HG03521 (cell line): ENCODE data around the gene SCAMP3.
"Not testable (repeated sequence)": the region's sequence is repeated elsewhere in the genome, so short reads cannot be mapped to it uniquely, and the experiment has no call there.

ENCODE experiments used
- ATAC-seq: cut with Tn5 transposase; IDR thresholded peaks from one replicate; pipeline ENCODE4 v1.9.1; 2021; ENCODE audit warnings: mild to moderate bottlenecking, moderate library complexity; ENCODE audit not compliant: unreplicated experiment

SCAMP3 gene

DNA sequence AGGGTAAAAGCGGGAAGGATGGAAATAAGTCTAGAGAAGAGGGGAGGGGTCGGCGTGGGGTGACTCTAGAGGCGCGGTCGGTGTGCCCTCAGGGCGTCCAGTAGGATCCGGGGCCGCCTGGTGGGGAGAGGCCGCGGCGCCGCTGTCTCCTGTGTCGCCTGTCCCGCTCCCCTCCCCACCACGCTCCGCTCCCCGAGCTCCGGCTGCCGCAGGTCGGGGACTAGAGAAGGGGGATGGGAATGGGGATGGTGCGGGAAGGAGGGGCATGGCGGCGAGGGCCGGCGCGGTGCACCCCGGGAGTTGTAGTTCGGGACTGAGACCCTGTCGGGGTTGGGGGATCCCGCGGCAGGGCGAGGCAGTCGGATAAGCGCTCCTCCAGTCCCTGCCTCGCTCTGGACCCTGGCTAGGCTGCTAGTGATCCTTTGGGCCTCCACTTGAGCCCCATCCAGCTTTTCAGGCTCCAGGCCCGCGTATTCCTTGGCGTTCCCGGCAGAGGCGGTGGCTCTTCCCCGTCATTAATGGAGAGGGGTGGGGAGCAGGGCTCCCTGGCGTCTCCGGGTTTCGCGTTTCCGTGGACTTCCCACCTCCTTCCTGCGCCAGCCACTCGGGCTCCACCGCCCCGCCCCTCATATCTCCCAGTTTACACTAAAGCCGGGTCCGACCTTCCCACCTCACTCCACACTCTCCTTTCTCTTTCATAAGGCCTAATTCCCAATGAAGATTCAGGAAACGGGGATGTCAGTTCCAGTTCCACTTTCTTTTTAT, 6.7 kb downstream of the SCAMP3 start, which contains the start of gene ENTREP3:
Gene ENTREP3 (minus strand): TSS at position 241 of the 765 bp plus-strand sequence. CDS start 606 bp downstream, outside the sequence.
- ATAC-seq: peak; percentile 66

DNA sequence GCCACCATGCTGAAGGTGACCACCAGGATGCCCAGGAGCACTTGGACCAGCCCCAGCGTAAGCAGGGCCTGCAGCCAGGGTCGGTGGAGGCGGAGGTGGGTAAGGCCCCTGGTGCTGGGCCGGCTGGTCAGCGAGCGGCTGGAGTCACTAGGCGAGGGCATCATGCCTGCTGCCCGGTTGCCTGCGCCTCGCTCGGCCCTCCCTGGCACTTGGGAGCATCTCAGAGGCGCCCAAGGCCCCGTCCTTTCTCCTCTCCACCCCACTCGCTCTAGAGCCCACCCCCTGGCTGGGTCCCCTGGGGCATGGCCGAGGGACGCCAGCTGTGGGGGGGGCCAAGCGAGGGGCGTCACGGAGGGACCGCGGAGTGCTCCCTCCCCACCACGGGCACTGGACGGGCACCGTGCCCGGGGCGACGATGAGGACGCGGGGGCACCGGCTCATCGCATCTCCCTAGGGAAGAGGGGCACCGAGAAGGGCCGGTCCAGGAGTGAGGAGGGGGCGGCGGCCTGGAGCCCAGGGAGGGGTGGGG, 7.4 kb downstream of the SCAMP3 start:
- no peak for ATAC-seq

DNA sequence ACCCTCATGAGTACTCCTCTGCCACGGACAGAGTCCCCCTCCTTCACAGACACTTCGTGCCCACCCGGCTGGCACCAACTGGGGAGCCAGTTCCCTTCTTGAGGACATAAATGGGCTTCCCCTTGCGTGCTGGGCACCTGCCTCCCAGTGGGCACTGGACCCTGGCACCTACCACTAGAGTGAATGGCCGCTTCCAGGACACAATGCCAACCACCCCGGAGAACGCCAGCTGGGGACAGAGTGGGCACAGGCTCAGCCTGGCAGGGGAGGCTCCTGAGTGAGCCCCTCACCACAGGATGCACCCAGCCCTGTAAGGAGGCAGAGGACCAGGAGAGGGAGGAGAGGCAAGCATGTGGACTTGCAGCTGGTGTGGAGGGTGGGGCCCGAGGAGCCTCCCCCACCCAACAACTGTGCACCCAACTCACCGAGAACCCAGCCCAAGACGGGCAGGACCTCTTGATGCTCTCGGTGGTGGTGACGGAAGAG, 7.9 kb downstream of the SCAMP3 start:
- ATAC-seq: no peak

DNA sequence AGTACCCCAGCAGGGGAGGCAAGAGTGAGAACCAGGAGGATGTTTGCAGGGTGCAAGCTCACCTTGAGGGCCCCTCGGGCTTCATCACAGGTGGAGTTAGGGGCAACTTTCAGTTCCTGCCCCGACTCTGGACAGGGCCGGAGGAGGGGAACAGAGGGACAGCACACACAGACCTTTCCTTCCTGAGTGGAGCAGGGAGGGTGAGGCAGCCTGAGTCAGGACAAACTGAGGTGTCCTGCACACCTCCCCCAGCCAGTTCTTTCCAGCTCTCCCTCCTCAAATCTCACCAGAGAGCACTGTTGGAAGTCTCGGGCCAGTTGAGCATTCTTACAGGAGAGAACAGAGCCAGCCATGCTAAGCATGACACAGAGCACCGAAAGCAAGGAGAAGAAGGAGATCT, 8.4 kb downstream of the SCAMP3 start:
- ATAC-seq: no peak

DNA sequence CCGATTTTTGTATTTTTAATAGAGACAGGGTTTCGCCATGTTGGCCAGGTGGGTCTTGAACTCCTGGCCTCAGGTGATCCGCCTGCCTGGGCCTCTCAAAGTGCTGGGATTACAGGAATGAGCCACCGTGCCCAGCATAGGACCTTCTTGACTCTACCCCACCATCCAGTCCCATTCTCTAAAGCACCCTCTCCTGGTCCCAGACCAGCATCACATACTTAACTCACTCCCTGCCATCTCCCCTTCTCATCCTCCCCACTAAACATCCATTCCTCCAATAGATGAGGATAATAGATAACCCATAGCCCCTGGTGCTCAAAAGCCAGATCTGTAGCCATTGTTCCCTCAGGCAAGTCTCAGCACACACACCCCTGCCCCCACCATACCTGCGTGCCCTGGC, 9.0 kb downstream of the SCAMP3 start:
- ATAC-seq: no peak

DNA sequence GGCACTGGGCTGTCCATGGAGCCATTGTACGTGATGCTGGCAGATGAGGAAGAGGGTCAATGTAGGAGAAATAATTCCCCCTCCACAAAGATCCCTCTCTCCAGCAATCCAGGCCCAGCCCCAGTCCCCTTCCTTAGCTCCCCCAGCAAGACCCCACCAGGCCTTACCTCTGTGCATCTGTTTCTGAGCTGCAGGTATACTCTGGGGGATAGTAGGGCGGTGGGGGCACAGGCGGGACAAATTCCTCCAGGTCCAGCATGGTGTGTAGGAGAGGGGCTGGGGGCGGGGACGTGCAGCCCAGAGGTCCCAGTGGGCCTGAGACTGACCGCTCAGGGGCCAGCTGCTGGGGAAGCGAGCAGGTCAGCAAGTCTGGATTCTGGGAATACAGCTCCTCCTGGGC, 10.6 kb downstream of the SCAMP3 start:
- no peak for ATAC-seq

DNA sequence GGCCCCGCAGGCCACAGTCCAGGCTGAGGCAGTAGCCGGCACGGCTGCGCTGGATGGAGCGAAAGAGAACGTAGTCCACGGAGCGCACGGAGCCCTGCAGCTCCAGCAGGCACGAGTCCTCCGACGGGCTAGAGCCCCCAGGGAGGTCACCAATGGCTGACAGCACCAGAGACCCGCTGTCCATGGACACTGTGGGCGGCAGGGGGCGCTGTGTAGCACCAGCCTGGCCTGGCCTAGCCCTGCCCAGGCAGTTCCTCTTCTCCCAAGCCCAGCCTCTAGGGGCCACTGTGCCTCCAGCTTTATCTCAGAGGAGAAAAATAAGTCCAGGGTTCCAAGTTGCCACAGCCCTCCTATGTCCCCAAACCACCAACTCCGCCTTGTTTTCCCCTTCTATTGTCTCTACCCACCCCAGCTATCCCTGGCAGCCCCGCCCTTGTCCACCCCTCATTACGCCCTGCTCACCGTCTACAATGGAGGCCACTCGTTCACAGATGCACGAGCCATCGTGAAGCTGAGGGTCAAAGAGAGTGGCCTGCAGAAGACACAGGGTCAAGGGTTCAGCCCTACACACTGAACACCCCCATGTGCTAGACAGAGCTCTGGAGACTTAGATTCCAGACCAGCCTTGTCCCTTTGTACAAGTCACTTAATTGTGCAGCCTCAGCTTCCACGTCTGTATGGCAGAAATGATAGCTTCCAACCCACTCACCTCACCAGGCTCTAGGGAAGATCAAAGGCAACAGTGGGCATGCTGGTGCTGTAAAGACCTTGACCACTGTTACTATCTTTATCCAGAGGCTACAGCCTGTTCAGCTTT, 11.3 kb downstream of the SCAMP3 start:
- peak; percentile 79 for ATAC-seq

DNA sequence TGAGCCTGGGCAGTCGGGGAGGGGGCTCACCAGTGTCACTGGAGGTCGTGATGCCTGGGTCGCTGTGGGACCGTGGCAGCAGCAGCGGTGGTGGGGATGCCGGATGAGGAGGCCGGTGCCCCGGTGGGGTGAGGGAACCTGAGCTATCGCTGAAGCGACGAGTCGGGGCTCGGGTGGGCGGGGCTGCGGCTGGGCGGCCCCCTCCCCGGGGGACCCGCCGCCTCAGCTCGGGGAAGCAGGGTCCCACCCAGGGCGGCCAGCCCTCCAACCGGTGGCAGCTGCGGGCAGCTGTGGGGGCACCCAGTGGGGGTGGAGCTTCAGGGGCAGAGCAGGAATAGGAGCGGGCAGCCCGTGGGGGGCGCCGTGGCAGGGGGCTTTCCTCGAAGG, 11.9 kb downstream of the SCAMP3 start:
- ATAC-seq: peak; percentile 11

DNA sequence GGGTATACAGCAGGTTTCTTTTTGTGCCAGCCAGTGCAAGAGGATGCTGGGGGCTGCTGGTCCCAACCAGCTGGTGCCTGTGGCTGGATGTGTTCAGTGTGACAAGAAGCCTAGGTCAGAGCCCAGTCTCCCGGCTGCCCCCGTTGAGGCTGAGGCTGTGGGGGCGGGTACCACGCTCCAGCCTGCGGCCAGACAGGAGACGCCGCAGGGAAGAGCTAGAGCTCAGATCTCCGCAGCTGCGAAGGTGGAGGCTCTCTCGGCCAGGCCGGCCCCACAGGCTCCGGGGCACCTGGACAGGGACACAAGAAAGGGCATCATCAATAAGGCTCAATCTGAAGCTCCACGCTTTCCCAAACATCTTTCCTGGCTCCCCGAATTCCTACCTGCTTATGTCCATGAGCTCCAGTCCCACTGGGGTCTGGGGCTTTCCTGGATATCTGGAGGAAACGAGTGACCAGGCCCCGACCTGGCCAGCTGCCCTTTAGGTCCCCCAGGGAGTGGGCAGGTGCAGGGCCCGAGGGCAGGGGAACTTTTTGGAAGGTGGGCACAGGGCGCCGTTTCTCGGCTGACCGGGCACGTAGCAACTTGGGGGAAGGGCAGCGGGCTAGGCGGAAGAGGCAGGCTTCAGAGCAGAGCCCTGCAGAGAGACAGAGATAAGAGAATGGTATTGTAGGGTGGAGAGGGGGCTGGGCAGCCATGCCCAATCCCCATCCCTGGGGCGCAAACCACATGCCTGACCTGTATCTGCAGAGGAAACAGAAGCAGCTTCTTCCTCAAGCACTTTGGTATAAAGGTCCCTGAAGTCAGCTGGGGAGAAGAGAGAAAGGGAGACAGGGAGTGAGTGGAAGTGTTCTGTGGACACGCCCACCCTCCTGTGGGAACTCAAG, 14.2 kb downstream of the SCAMP3 start:
- ATAC-seq: no peak

DNA sequence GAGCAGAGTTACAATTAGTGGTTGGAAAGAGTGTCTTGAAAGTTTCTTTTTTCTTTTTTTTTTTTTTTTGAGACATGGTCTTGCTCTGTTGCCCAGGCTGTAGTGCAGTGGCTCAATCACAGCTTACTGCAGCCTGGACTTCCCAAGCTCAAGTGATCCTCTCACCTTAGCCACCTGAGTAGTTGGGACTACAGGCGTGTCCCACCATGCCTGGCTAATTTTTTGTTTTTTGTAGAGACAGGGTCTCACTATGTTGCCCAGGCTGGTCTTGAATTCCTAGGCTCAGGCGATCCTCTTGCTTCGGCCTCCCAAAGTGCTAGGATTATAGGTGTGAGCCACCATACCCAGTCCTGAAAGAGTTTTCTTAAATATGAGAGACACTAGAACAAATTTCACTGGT, 15.4 kb downstream of the SCAMP3 start:
- not testable (repeated sequence) for ATAC-seq

DNA sequence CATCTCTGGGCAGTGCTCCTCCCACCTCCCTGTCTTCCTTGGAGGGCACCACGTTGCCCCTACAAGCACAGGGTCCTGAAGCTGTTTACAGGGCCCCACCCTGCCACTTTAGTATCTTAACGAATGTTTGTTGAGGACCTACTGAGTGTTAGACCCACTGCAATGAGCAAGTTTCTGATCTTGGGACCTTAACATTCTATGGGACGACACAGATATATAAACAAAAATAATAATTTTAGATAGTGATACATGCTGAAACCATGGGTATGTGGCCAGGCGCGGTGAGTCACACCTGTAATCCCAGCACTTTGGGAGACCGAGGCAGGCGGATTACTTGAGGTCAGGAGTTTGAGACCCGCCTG, 17.0 kb downstream of the SCAMP3 start:
- ATAC-seq: no peak

DNA sequence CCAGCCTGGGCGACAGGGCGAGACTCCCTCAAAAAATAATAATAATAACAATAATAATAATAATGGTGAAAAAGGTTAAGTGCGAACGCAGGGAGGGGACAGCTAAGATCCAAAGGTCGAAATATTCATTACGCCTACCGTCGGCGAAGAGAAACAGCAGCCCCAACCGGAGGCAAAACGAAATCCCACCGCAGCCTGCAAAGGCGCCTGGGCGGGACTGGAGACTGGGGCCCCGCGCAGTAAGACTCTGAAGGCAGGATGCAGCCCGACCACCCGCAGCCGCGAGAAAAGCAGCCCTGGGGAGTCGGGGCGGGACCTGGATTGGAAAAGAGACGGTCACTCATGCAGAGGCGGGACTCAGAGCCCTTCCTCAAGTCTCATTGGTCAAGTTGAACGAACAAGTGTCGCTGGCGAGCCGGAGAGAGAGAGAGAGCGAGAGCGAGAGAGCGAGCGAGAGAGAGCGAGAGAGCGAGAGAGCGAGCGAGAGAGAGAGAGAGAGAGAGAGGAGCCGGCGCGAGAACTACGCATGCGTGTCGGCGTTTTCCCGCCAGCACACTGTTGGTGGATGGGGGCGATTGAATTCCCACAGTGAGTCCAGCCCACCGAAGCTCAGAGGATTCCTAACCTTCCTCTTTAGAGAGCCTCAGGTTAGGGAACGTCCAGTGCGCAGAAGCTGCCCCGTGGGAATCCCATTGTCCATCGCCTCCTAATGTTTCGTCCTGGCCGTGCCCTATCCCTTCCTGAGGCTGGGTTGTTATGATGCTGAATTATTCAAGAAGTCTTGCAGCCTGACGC, 17.6 kb downstream of the SCAMP3 start:
- peak; percentile 92 for ATAC-seq

DNA sequence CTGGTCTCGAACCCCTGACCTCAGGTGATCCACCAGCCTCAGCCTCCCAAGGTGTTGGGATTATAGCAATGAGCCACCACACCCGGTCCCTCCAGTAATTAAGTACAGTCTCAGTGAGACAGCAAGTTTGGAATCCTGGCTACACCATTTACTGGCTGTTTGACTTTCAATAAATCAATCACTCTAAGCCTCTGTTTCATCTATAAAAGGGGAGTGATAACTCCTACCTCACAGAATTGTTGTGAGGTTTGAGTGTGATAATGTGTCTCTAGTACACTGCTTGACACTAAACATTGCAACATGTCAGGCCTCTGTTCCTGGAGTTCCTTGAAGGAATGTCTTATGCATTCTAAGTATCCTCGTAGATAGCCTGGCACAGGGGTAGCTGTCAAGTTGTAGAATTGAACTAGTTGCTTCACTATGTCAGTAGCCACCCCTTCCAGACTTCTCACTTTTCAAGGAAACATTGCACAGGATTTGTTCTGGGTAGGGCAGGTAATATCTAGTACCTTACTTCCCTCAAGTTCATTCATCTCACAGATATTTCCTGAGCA, 19.3 kb downstream of the SCAMP3 start:
- no peak for ATAC-seq

DNA sequence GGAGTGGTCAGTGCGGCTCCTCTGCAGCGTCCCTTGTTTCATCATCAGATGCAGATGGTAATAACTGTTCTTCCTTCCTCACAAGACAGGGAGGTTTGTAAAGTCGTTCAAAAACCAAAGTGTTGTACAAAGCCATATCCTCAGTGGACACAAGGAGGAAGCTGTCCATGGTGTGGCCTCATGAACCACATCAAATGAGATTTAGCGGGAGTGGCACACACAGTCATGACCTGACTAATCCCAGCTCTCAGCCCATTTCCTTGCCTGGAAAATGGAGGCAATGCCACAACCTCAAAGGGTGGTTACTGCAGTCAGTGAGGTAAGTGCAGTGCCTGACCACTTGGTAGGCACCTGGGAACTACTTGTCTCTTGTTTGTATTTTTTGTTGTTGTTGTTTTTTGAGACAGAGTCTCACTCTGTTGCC, 20.3 kb downstream of the SCAMP3 start:
- ATAC-seq: no peak

DNA sequence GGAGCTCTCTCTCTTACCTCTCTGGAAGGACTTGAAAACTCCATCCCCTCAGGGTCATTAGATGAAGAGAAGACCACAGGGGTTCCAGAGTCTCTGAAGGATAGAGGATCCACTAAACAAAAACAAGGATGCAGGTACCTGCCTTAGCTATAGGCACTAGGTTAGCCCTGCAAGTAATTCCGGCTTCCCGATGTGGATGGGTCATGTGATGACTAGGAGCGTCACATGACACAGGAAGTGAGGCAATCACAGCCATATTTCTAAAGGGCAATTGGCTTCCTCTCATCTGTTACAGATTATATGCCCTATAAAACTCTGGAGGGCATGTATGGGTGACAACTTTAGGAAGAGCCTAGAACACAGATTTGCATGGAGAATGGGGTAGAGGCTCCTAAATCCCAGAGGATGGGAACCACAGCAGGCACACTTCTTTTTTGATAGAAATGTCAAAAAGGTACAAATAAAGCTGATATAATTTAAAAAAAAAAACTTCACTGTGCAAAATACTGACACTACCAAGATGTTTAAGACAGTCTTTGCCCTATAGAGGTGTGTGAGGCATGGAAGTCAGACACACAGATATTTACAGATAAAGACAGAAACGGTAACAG, 21.0 kb downstream of the SCAMP3 start:
- no peak for ATAC-seq

DNA sequence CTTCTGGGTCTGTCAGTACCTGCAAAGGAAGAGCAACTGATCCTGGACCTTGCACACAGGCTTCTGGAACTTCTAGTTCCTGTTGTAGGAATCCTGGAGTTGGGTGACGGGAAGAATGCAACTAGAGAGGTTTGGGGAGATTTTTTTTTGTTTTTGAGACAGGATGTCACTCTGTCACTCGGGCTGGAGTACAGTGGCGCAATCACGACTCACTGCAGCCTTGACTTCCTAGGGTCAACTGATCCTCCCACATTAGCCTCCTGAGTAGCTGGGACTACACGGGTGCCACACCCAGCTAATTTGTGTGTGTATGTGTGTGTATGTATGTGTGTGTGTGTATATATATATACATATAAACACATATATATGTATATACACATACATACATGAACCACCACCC, 25.7 kb downstream of the SCAMP3 start:
- no peak for ATAC-seq

DNA sequence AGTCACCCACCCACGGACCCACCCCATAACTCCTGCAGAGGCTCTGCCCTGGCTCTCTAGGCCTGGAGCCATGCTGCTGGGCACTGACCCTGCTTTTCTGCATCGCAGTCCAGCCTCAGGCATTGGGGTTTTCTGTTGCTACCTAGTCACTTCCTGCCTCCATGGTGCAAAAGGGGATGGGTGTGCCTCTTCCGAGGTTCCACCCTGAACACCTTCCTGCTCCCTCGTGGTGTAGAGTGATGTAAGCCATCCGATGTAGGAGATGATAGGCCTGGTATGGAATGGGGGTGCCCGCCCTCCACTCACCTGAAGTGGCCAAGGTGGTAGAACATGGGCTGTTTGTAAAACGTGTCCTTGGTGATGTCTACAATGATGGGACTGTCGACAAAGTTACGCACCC, 26.8 kb downstream of the SCAMP3 start:
- ATAC-seq: not testable (repeated sequence)

DNA sequence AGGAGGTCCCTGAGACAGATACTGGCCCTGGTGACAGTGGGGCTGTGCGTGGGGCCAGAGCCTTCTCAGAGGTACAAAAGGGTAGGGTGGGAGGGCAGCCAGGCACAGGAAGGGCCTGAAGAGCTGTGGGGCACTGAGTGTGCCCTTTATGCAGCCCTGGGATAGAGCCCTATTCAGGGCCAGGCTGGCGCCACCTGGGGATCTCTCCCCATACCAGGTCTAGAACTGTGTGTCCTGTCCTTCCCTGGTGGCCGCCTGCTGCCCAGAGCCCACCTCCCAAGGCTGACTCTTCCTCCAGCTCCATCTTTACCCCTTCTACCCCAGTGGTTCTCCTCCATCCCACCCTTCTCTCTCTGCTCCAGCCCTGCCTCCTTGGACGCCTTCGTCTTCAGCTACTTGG, 28.7 kb downstream of the SCAMP3 start:
- ATAC-seq: not testable (repeated sequence)
